Prostate gland (tissue), 2 donors: ENCODE results near the gene INSYN2B. TPM values are rescaled to one million over a fixed set of nuclear protein-coding genes. Genes with fewer than 3 reads are reported as not detected.

Source experiments
- DNase-seq: peaks from one replicate; pipeline ENCODE4 v3.0.0-alpha.2; 2019; ENCODE audit warnings: low spot score
- H3K27ac ChIP-seq, 2 donors: fragments of 200-600 bp; sonication (generic); 2 replicates each; pipeline ENCODE4 v1.5.1; 2017 to 2019
- H3K27me3 ChIP-seq: fragments of 200-600 bp; sonication (generic); replicated peaks from 2 replicates; pipeline ENCODE4 v1.5.1; 2019; ENCODE audit not compliant: insufficient read depth
- H3K36me3 ChIP-seq, 2 donors: fragments of 200-600 bp; sonication (generic); 1 replicate in 1 of 2; 2 replicates in 1 of 2; pipeline versions ENCODE4 v1.5.1 to v1.8.1; 2017 to 2019
- H3K4me1 ChIP-seq: fragments of 200-600 bp; sonication (generic); replicated peaks from 2 replicates; pipeline ENCODE4 v1.5.1; 2019
- H3K4me3 ChIP-seq, 2 donors: fragments of 200-600 bp; sonication (generic); 2 replicates each; pipeline ENCODE4 v1.5.1; 2017 to 2019
- H3K9me3 ChIP-seq: fragments of 200-600 bp; sonication (generic); 2 replicates; pipeline ENCODE4 v1.5.1; 2017
- POLR2A ChIP-seq: fragments of 450-650 bp; IDR thresholded peaks from one replicate; pipeline ENCODE4 v1.6.1; 2016; ENCODE audit warnings: antibody characterized with exemption, mild to moderate bottlenecking
- POLR2AphosphoS5 ChIP-seq: sonication (generic); formaldehyde crosslinking; IDR thresholded peaks from one replicate; pipeline ENCODE4 v1.6.1; 2017; ENCODE audit warnings: antibody characterized with exemption
- whole genome bisulfite sequencing: methylation state at CpG from one replicate; pipeline ENCODE4 v1.1.5; 2018; 5-methylcytosine and 5-hydroxymethylcytosine counted together
- intact Hi-C: fragments of 100-400 bp; cut with DNase I; formaldehyde crosslinking; loops from one replicate; pipeline ENCODE4 v1.14.2; 2022
- total RNA-seq, 2 donors: library from RNA; depleted of rRNA; stranded (reverse); fragments of >200 nt; gene quantifications; one replicate each; pipeline ENCODE4 v1.1.0, GENCODE V29; 2016
- TF ChIP-seq, protein P1 (sequence below), 4 experiments: fragments of 200-600 bp in 2 of 4; fragments of 450-650 bp in 2 of 4; sonication (generic) in 2 of 4; IDR thresholded peaks; 1 replicate in 3 of 4; 2 replicates in 1 of 4; pipeline ENCODE4 v1.5.1; 2016 to 2019; ENCODE audit warnings: antibody characterized with exemption in 4 of 4, mild to moderate bottlenecking in 2 of 4, moderate library complexity in 2 of 4

INSYN2B gene
- total RNA-seq, 2 donors from 2014 or later: 0.17 to 8.4 TPM

DNA sequence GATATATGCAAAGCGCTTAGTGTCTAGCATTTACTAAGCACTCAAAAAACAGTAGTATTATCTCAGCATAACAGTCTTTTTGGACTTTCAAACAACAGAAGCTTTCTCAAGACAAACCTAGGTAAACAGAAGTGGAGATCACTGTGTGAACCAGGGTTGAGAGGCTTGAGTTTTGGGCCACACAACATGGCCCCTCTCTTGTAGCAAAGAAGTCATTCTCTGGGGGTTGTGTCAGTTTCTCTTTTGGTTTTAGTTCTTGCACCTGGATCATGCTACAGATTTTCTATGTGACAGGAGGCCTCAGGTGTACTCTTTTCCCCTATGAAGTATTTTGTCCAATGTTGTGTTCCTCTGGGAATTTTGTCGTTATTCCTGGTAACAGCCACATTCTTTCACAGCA lies 30.0 kb downstream of the INSYN2B start:
- Histone ChIP-seq H3K27me3 (no peaks in the 10 kb centered on the region), H3K27ac (no peak overlapping the region), H3K4me3 (no peak overlapping the region), H3K4me1 (no peaks in the 10 kb centered on the region), H3K9me3 (no peaks in the 10 kb centered on the region), H3K36me3 (no peaks in the 10 kb centered on the region)
- intact Hi-C loops: no loop called here
- DNase-seq: no peak
- WGBS: 93% methylated on average over 2 of the region's 2 CpGs
- TF ChIP-seq POLR2A: no peak

DNA sequence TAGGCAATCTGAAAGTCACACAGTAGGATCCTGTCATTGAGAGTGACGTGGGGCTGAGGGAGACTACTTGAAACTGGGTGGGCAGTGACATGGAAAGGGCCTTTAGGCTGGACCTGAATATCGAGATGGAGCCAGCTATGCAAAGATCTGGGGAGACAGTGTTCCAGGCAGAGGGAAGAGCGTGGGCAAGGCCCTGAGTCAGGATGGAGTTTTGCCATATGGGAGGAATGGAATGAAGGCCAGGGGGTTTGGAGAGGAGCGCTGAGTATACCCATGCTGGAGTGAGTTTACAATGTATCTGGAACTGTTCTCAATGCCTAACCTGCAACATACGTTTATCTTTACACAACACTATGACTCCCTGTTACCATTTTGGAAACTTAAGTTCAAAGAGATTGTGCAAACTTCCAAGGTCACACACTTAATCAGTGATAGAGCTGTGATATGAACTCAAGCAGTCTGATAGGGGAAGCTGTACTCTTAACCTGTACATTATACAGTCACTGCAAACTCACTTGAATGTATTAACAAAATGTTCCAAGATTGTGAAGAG lies 33.5 kb downstream of the INSYN2B start:
- no peak overlapping the region for H3K4me3 ChIP-seq
- H3K27me3 ChIP-seq: no peaks in the 10 kb centered on the region
- TF ChIP-seq POLR2AphosphoS5 (no peak), POLR2A (no peak)
- TF ChIP-seq, protein P1, sequence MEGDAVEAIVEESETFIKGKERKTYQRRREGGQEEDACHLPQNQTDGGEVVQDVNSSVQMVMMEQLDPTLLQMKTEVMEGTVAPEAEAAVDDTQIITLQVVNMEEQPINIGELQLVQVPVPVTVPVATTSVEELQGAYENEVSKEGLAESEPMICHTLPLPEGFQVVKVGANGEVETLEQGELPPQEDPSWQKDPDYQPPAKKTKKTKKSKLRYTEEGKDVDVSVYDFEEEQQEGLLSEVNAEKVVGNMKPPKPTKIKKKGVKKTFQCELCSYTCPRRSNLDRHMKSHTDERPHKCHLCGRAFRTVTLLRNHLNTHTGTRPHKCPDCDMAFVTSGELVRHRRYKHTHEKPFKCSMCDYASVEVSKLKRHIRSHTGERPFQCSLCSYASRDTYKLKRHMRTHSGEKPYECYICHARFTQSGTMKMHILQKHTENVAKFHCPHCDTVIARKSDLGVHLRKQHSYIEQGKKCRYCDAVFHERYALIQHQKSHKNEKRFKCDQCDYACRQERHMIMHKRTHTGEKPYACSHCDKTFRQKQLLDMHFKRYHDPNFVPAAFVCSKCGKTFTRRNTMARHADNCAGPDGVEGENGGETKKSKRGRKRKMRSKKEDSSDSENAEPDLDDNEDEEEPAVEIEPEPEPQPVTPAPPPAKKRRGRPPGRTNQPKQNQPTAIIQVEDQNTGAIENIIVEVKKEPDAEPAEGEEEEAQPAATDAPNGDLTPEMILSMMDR (IDR thresholded peaks at IDR 0.05): no peak
- no peaks in the 10 kb centered on the region for H3K9me3 ChIP-seq
- intact Hi-C loops: no loop called here
- no peaks in the 10 kb centered on the region for H3K4me1 ChIP-seq
- DNase-seq: no peak
- no peaks in the 10 kb centered on the region for H3K36me3 ChIP-seq
- WGBS: 65% methylated on average over 5 of the region's 5 CpGs
- peak overlapping the region in 1 of 2 donors; percentile 64 for H3K27ac ChIP-seq

DNA sequence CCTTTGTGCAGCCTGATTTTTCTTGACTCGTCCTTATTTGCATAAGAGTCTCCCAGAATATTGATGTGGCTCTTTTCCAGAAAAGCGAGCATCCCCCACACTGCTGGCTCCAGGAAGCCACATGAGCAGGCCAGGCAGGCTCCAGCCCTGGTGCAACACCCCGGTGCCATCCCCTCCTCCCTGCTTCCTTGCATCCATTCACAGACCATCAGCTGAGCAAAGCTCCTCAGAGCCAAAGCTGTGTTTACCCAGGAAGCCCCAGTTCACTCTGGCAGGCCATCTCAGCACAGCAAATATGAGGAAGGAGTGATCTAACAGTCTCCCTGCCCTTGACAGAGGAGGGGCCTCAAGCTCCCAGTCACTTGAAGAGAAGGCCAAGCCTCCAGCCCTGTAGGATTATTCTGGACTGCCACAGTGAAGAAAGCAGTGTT lies 34.4 kb downstream of the INSYN2B start:
- TF ChIP-seq POLR2A (no peak), POLR2AphosphoS5 (peak; percentile 79)
- TF ChIP-seq, protein P1 (IDR thresholded peaks at IDR 0.05): no peak
- H3K36me3 ChIP-seq: no peaks in the 10 kb centered on the region
- H3K9me3 ChIP-seq: no peaks in the 10 kb centered on the region
- intact Hi-C loops: no loop called here
- peak overlapping the region; percentile 42 to 64 for H3K27ac ChIP-seq
- WGBS: 15% methylated on average over 3 of the region's 3 CpGs
- no peaks in the 10 kb centered on the region for H3K4me1 ChIP-seq
- peak; percentile 87 for DNase-seq
- H3K27me3 ChIP-seq: no peaks in the 10 kb centered on the region
- no peak overlapping the region for H3K4me3 ChIP-seq

DNA sequence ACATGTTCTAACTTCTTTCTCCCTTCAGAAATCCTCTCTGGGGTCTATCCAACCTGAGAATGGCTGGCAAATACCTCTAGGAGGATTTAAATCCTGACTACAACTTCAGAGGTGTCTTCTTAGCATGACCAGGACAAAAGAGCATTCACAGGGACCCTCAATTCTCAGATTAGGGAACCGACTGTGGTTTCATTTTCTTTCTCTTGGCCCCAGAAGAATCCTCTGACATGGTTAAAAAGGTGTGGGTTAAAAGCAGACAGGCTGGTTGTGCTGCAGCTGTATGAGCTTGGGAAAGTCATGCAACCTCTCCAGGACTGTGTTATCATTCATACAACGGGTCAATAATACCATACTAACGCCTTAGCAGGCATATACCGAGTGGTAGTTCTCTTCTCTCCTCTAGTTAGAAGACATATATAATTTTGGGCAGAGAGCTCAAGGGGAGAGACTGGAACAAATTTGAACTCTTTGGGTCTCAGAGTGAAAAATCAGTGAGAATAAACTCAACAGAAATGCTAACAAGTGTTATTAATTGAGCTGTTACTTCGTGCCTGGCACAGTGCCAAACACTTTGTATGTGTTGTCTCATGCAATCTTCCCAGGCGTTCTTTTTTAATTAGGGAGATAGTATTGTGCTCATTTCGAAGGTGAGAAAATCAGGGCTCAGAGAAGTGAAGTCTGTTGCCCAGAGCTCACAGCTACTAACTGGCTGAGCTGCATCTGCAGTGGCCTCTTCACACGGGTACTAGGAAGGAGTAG lies 35.2 kb downstream of the INSYN2B start:
- no peaks in the 10 kb centered on the region for H3K4me1 ChIP-seq
- no peak overlapping the region for H3K4me3 ChIP-seq
- DNase-seq: no peak
- intact Hi-C loops: no loop called here
- no peaks in the 10 kb centered on the region for H3K9me3 ChIP-seq
- no peaks in the 10 kb centered on the region for H3K27me3 ChIP-seq
- WGBS: 63% methylated on average over 8 of the region's 8 CpGs
- no peaks in the 10 kb centered on the region for H3K36me3 ChIP-seq
- H3K27ac ChIP-seq: no peak overlapping the region
- TF ChIP-seq, protein P1 (IDR thresholded peaks at IDR 0.05): no peak
- TF ChIP-seq POLR2A (no peak), POLR2AphosphoS5 (no peak)

DNA sequence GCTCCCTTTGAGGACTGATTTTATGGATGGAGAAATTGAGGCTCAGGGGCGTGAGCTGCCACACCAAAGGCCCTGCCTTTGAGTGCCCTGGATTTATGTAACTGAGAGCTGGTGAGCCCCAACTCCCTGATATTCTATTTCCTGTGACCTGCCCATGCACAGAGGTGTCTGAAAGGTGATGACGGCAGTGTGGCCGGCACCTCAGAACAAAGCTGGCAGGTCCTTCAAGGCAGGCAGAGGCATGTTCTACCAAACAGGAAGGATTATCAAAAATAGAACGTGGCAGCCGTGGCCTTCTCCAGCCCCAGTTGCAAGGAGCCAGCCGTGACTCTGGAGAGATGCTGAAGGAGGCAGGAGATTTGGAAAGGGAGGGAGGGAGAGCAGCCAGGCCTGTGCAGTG lies 36.2 kb downstream of the INSYN2B start:
- no peak overlapping the region for H3K4me3 ChIP-seq
- DNase-seq: peak; percentile 58
- 55% methylated on average over 6 of the region's 6 CpGs for WGBS

More for the DNA sequence above, 36.2 kb downstream of the INSYN2B start:
- TF ChIP-seq POLR2AphosphoS5: peak; percentile 49
- no peak for TF ChIP-seq POLR2A
- TF ChIP-seq, protein P1 (IDR thresholded peaks at IDR 0.05): no peak
- Histone ChIP-seq H3K9me3 (no peaks in the 10 kb centered on the region), H3K27ac (no peak overlapping the region), H3K4me1 (no peaks in the 10 kb centered on the region), H3K36me3 (no peaks in the 10 kb centered on the region), H3K27me3 (no peaks in the 10 kb centered on the region)
- intact Hi-C loops: no loop called here
